Mucosa of descending colon (tissue), 3 donors: ENCODE measurements around the gene LUC7L. TPM values are rescaled to one million over a fixed set of nuclear protein-coding genes. Genes with fewer than 3 reads are reported as not detected.

Source experiments
- ATAC-seq: fragments of 200-7000 bp; cut with Tn5 transposase; one replicate; pipeline ENCODE4 v1.9.1; 2020; ENCODE audit warnings: mild to moderate bottlenecking, moderate library complexity
- DNase-seq, 3 donors: peaks; one replicate each; pipeline ENCODE4 v3.0.0-alpha.2; 2020
- H3K36me3 ChIP-seq: fragments of 200-600 bp; one replicate; pipeline ENCODE4 v1.8.0; 2021; ENCODE audit warnings: low read depth, mild to moderate bottlenecking
- H3K4me1 ChIP-seq: fragments of 200-600 bp; one replicate; pipeline ENCODE4 v1.8.0; 2021; ENCODE audit warnings: low read depth, mild to moderate bottlenecking
- H3K4me3 ChIP-seq: fragments of 200-600 bp; one replicate; pipeline ENCODE4 v1.8.0; 2021; ENCODE audit warnings: mild to moderate bottlenecking
- H3K9me3 ChIP-seq: fragments of 200-600 bp; one replicate; pipeline ENCODE4 v1.8.0; 2021; ENCODE audit warnings: mild to moderate bottlenecking
- intact Hi-C, 2 donors: fragments of 100-400 bp; cut with DNase I in 1 of 2; cut with micrococcal nuclease in 1 of 2; formaldehyde crosslinking; loops; one replicate each; pipeline versions ENCODE4 v1.11.0 to v1.11.1; 2022; cut with DNase I, micrococcal nuclease
- total RNA-seq, 3 donors: library from RNA; stranded (reverse); fragmentation: NEBNext Ultra II Directional in 2 of 3; extraction: Animal tissue kit (Norgen Biotek cat#: 25700) in 2 of 3; gene quantifications; one replicate each; pipeline versions ENCODE4 v1.2.1 to v1.2.4, GENCODE V29; 2021 to 2023
- TF ChIP-seq, protein P1 (sequence below): fragments of 200-600 bp; IDR thresholded peaks from one replicate; pipeline ENCODE4 v1.8.0; 2022; ENCODE audit warnings: antibody characterized with exemption, mild to moderate bottlenecking
- donor health status: DM: no; HTN: no; CAD: no; lungs with moderate emphysema.
- donor health status: DM: no; HTN: no; CAD: no.
- donor health status: DM: no; HTN: yes; CAD: no.

LUC7L gene
- total RNA-seq, 3 donors from 2014 or later, result 47.8 to 86.8 (median 67.2) TPM

DNA sequence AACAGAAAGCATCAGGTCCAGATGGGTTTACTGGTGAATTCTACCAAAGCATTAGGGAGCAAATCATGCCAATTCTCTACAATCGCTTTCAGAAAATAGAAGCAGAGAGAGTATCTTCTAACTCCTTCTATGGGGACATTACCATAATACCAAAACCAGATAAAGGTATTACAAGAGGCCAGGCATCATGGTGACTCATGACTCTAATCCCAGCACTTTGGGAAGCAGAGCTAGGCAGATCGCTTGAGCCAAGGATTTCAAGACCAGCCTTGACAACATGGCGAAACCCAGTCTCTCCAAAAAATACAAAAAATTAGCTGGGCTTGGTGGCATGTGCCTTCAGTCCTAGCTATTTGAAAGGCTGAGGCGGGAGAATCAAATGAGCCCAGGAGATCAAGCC is 26.0 kb downstream of the LUC7L start:
- TF ChIP-seq, protein P1, sequence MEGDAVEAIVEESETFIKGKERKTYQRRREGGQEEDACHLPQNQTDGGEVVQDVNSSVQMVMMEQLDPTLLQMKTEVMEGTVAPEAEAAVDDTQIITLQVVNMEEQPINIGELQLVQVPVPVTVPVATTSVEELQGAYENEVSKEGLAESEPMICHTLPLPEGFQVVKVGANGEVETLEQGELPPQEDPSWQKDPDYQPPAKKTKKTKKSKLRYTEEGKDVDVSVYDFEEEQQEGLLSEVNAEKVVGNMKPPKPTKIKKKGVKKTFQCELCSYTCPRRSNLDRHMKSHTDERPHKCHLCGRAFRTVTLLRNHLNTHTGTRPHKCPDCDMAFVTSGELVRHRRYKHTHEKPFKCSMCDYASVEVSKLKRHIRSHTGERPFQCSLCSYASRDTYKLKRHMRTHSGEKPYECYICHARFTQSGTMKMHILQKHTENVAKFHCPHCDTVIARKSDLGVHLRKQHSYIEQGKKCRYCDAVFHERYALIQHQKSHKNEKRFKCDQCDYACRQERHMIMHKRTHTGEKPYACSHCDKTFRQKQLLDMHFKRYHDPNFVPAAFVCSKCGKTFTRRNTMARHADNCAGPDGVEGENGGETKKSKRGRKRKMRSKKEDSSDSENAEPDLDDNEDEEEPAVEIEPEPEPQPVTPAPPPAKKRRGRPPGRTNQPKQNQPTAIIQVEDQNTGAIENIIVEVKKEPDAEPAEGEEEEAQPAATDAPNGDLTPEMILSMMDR, result no peak
- intact Hi-C loops, result no loop called here
- Histone ChIP-seq H3K36me3 (peaks cover 13% of the 10 kb centered on the region), H3K4me3 (no peak overlapping the region), H3K4me1 (no peaks in the 10 kb centered on the region), H3K9me3 (no peaks in the 10 kb centered on the region)
- ATAC-seq (no peak), DNase-seq (no peak)

DNA sequence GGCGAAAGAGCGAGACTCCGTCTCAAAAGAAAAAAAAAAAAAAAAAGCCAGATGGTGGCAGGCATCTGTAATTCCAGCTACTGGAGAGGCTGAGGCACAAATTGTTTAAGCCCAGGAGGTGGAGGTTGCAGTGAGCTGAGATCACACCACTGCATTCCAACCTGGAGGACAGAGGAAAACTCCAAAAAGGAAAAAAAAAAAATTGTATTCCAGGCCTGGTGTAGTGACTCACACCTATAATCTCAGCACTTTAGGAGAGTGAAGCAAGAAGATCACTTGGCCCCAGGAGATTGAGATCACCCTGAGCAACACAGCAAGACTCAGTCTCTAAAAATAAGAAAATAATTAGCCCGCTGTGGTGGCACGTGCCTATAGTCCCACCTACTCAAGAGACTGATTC is 28.9 kb downstream of the LUC7L start:
- no peak for DNase-seq
- intact Hi-C loops, result no loop called here
- H3K4me1 ChIP-seq, result no peaks in the 10 kb centered on the region
- no peak for ATAC-seq
- no peak overlapping the region for H3K4me3 ChIP-seq
- no peaks in the 10 kb centered on the region for H3K9me3 ChIP-seq
- TF ChIP-seq, protein P1, result no peak
- peaks cover 12% of the 10 kb centered on the region for H3K36me3 ChIP-seq

DNA sequence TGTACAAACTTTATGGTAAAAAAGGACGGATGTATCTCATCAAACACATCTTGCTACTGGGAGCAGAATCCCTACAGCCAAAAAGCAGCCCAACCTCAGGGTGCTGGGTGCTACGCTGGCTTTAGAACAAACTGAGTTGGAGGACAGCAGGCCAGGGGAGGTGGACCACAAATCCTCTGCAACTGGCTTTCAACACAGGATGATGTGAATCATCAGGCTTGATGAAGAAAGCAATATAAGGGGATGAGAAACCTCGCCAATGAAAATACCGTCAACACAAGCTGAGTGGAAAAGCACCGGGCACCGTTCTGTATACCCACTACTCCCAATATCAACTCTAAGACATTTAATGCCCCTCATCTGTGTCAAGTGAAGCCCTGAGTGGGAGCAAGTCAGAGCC is 34.7 kb downstream of the LUC7L start:
- H3K4me1 ChIP-seq, result no peaks in the 10 kb centered on the region
- no peaks in the 10 kb centered on the region for H3K9me3 ChIP-seq
- H3K36me3 ChIP-seq, result peaks cover 14% of the 10 kb centered on the region
- no peak for DNase-seq
- no peak overlapping the region for H3K4me3 ChIP-seq
- intact Hi-C loops, result no loop called here
- ATAC-seq, result no peak
- TF ChIP-seq, protein P1, result no peak

DNA sequence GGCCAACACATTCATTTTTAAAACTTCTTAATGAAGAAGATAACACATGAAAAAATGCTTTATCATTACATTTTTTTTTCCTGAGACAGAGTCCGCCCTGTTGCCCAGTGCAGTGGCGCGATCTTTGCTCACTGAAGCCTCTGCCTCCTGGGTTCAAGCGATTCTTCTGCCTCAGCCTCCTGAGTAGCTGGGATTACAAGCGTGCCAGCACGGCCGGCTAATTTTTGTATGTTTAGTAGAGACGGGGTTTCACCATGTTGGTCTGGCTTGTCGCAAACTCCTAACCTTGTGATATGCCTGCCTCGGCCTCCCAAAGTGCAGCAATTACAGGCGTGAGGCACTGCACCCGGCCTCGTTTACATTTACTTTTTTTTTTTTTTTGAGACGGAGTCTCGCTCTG is 35.8 kb downstream of the LUC7L start:
- no peak for DNase-seq
- Histone ChIP-seq H3K4me1 (no peaks in the 10 kb centered on the region), H3K9me3 (no peaks in the 10 kb centered on the region), H3K36me3 (peaks cover 22% of the 10 kb centered on the region), H3K4me3 (no peak overlapping the region)
- intact Hi-C loops, result no loop called here
- TF ChIP-seq, protein P1, result no peak
- ATAC-seq, result no peak

DNA sequence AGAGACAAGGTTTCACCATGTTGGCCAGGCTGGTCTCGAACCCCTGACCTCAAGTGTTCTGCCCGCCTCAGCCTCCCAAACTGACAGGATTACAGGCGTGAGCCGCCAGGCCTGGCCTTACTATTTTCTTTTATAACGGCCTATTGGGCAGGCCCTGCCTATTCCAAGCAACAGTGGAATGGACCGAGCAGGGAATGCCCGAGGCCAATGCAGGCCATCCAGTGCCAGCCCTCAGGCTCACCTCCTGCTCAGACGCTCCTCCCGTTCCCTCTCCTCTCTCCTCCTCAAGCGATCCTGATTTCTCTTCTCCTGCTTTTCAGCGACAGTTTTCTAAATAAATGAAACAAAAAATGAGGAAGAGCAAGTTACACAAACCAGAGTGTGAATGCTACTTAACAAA is 36.6 kb downstream of the LUC7L start:
- Histone ChIP-seq H3K4me3 (no peak overlapping the region), H3K4me1 (no peaks in the 10 kb centered on the region), H3K36me3 (peaks cover 23% of the 10 kb centered on the region), H3K9me3 (no peaks in the 10 kb centered on the region)
- TF ChIP-seq, protein P1, result no peak
- intact Hi-C loops, result no loop called here
- DNase-seq (no peak), ATAC-seq (no peak)

DNA sequence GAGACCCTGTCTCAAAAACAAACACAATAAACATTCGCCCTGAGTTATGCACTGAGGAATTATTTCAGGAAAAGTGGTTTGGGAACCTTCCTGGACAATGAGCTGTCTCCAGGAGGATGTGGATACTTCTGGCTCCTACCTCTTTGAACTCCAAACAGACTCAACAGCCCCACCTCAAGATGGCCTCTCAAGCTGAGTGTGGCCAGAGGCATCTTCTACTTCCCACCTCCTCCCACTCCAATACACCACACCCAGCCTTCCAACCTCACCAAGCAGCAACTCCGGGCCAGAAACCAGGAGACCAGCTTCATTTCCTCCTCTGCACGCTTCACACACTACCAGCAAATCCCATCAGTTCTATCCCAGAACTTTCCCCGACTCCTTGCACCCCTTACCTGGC is 37.4 kb downstream of the LUC7L start:
- TF ChIP-seq, protein P1, result no peak
- Histone ChIP-seq H3K36me3 (peaks cover 23% of the 10 kb centered on the region), H3K4me1 (no peaks in the 10 kb centered on the region), H3K4me3 (no peak overlapping the region), H3K9me3 (no peaks in the 10 kb centered on the region)
- no peak for ATAC-seq
- DNase-seq, result no peak
- intact Hi-C loops, result no loop called here
